K562 (cell line): Measurements from ENCODE around the gene SSR2. TPM values are rescaled to one million over a fixed set of nuclear protein-coding genes. Genes with fewer than 3 reads are reported as not detected.

ENCODE experiments used
- ATAC-seq: fragments of 200-7000 bp; cut with Tn5 transposase; 3 replicates; pipeline ENCODE4 v1.9.1; 2020; ENCODE audit warnings: moderate library complexity
- BruUV-seq: library from RNA; stranded (reverse); fragments of 400-500 nt; replicated peaks from 2 replicates; lab custom pipeline; 2021; lab: Mats Ljungman, UMichigan
- CTCF ChIA-PET: fragments of 300-600 bp; formaldehyde crosslinking; extraction: SDS; loops from one replicate; lab custom pipeline; 2021; ENCODE audit warnings: low intra/inter-chr PET ratio; lab: Yijun Ruan, JAX
- POLR2A ChIA-PET: fragments of 300-600, 350-650 bp; sonication (Branson Sonifier 250); formaldehyde crosslinking; extraction: SDS; loops from one replicate; lab custom pipeline; 2021; ENCODE audit warnings: antibody characterized with exemption, inconsistent platforms; lab: Yijun Ruan, JAX
- DNase-seq, 4 experiments: peaks; one replicate each; pipeline versions ENCODE4 v3.0.0 to v3.0.0-alpha.2; 2011 to 2018; ENCODE audit warnings: low spot score in 3 of 4, mixed read lengths in 3 of 4; ENCODE audit errors: extremely low read depth in 1 of 4
- FAIRE-seq: peaks from 2 replicates; lab custom pipeline; 2011; peaks lifted over from hg19 to GRCh38; lab: Jason Lieb, UNC
- H2AFZ ChIP-seq: 2 replicates; pipeline ENCODE4 v1.6.0; 2011; ENCODE audit warnings: low read depth, low read length, control low read depth, inconsistent platforms
- H3K27ac ChIP-seq: fragments of 200-600 bp; 3 replicates; pipeline ENCODE4 v1.8.0; 2011; ENCODE audit warnings: low read depth, mild to moderate bottlenecking, control low read depth, inconsistent platforms, low read length, moderate library complexity, mixed read lengths; ENCODE audit errors: extremely low read depth
- H3K27me3 ChIP-seq, 2 experiments: fragments of 300-600 bp in 1 of 2; 2 replicates in 1 of 2; 3 replicates in 1 of 2; pipeline versions ENCODE4 v1.6.0 to v1.8.0; 2011; ENCODE audit warnings: inconsistent platforms in 2 of 2, low read length in 2 of 2, mild to moderate bottlenecking in 1 of 2, mixed read lengths in 1 of 2, moderate library complexity in 1 of 2; ENCODE audit not compliant: control insufficient read depth in 2 of 2, insufficient read depth in 2 of 2
- H3K36me3 ChIP-seq: fragments of 300-600 bp; 3 replicates; pipeline ENCODE4 v1.8.0; 2011; ENCODE audit warnings: mild to moderate bottlenecking, low read length, inconsistent platforms; ENCODE audit not compliant: control insufficient read depth, insufficient read depth
- H3K4me1 ChIP-seq, 2 experiments: fragments of 200-600 bp in 1 of 2; replicated peaks in 1 of 2; 2 replicates in 1 of 2; 3 replicates in 1 of 2; pipeline versions ENCODE4 v1.5.1 to v1.8.0; 2011; ENCODE audit warnings: inconsistent platforms in 2 of 2, low read length in 2 of 2, mild to moderate bottlenecking in 1 of 2, mixed read lengths in 1 of 2, moderate library complexity in 1 of 2; ENCODE audit not compliant: control insufficient read depth in 2 of 2, insufficient read depth in 2 of 2
- H3K4me2 ChIP-seq: 2 replicates; pipeline ENCODE4 v1.6.1; 2011; ENCODE audit warnings: low read length, control low read depth, inconsistent platforms, mixed read lengths; ENCODE audit not compliant: insufficient read depth
- H3K4me3 ChIP-seq: fragments of 200-600 bp; sonication (generic), shearing (Covaris generic); 2 replicates; pipeline ENCODE4 v1.5.1; 2016; ENCODE audit warnings: control low read depth, inconsistent platforms
- H3K79me2 ChIP-seq: fragments of 200-600 bp; 3 replicates; pipeline ENCODE4 v1.8.0; 2011; ENCODE audit warnings: low read length, inconsistent platforms; ENCODE audit not compliant: control insufficient read depth, insufficient read depth
- H3K9ac ChIP-seq, 2 experiments: 2 replicates each; pipeline versions ENCODE4 v1.6.0 to v1.6.1; 2011; ENCODE audit warnings: low read depth in 2 of 2, low read length in 2 of 2, control low read depth in 1 of 2, inconsistent platforms in 1 of 2, mild to moderate bottlenecking in 1 of 2, mixed read lengths in 1 of 2; ENCODE audit not compliant: insufficient read depth in 1 of 2
- H3K9me1 ChIP-seq: one replicate; pipeline ENCODE4 v1.6.0; 2011; ENCODE audit warnings: inconsistent platforms, mild to moderate bottlenecking, low read length, moderate library complexity; ENCODE audit not compliant: control insufficient read depth, insufficient read depth
- H3K9me3 ChIP-seq: replicated peaks from 2 replicates; pipeline ENCODE4 v1.5.1; 2011; ENCODE audit warnings: low read depth, low read length, inconsistent platforms; ENCODE audit not compliant: control insufficient read depth, insufficient read depth
- H4K20me1 ChIP-seq: replicated peaks from 2 replicates; pipeline ENCODE4 v1.6.1; 2011; ENCODE audit warnings: low read length, inconsistent platforms, mixed read lengths; ENCODE audit not compliant: control insufficient read depth, insufficient read depth
- KLF16 ChIP-seq: IDR thresholded peaks from 2 replicates; pipeline ENCODE4 v1.6.1; 2016; ENCODE audit warnings: antibody characterized with exemption
- L3MBTL2 ChIP-seq: fragments of 450-650 bp; IDR thresholded peaks from 2 replicates; pipeline ENCODE4 v1.6.1; 2016; ENCODE audit warnings: mild to moderate bottlenecking, moderate library complexity
- MEF2A ChIP-seq: IDR thresholded peaks from 2 replicates; pipeline ENCODE4 v1.6.1; 2011; ENCODE audit warnings: low read depth, mild to moderate bottlenecking, low read length, moderate library complexity; ENCODE audit not compliant: control insufficient read depth
- PCBP2 ChIP-seq: fragments of 200-400 bp; formaldehyde crosslinking; IDR thresholded peaks from 2 replicates; pipeline ENCODE4 v1.6.1; 2018; ENCODE audit warnings: low read length, low read depth, mild to moderate bottlenecking, moderate library complexity; ENCODE audit not compliant: poor library complexity, severe bottlenecking
- POLR2B ChIP-seq: fragments of 450-650 bp; IDR thresholded peaks from 2 replicates; pipeline ENCODE4 v1.6.1; 2018; ENCODE audit warnings: low read depth; ENCODE audit not compliant: partially characterized antibody
- RCOR1 ChIP-seq, 2 experiments: IDR thresholded peaks; 2 replicates each; pipeline ENCODE4 v1.6.1; 2012; ENCODE audit warnings: low read depth in 2 of 2, low read length in 2 of 2, borderline replicate concordance in 1 of 2, improper control_type of control experiment in 1 of 2
- TARDBP ChIP-seq: fragments of 450-650 bp; IDR thresholded peaks from 2 replicates; pipeline ENCODE4 v1.6.1; 2016
- ZNF212 ChIP-seq: fragments of 450-650 bp; formaldehyde crosslinking; IDR thresholded peaks from 2 replicates; pipeline ENCODE4 v1.4.0; 2020; ENCODE audit warnings: mild to moderate bottlenecking
- ZNF436 ChIP-seq: fragments of 250-450, 450-650 bp; sonication (Bioruptor Pico); formaldehyde crosslinking; IDR thresholded peaks from 2 replicates; pipeline ENCODE4 v1.7.0; 2020; ENCODE audit warnings: mild to moderate bottlenecking
- WGBS: fragments of 100-300 bp; shearing (Covaris generic); methylation state at CpG from one replicate; pipeline ENCODE4 v1.1.6; 2016; ENCODE audit warnings: low coverage, mixed read lengths; ENCODE audit not compliant: insufficient coverage; ENCODE audit errors: missing lambda C conversion rate; 5-methylcytosine and 5-hydroxymethylcytosine counted together
- in situ Hi-C: fragments of 300-500 bp; cut with MboI; formaldehyde crosslinking; loops from 4 replicates; pipeline ENCODE4 v1.15.0; 2018; ENCODE audit warnings: inconsistent platforms, mixed read lengths
- intact Hi-C: fragments of 100-400 bp; cut with micrococcal nuclease; formaldehyde crosslinking; loops from 2 replicates; pipeline ENCODE4 v1.14.2; 2022
- polyA plus RNA-seq, 8 experiments: library from polyadenylated mRNA; depleted of rRNA in 4 of 8; stranded (reverse) in 5 of 8; unstranded in 3 of 8; fragments of >200 nt; fragmentation: Nextera tagmentation in 2 of 8; fragmentation: Illumina TruSeq in 1 of 8; extraction: Ambion mirVana in 2 of 8; extraction: Trizol in 1 of 8; gene quantifications; 2 replicates each; pipeline versions ENCODE4 v1.2.1 to v1.2.3, GENCODE V29; 2011 to 2014; ENCODE audit warnings: inconsistent platforms in 1 of 8, missing spikeins in 1 of 8
- total RNA-seq, 7 experiments: library from RNA; depleted of rRNA in 6 of 7; stranded (reverse); fragments of >200 nt in 6 of 7; fragmentation: Illumina TruSeq in 2 of 7; extraction: Trizol in 2 of 7; gene quantifications; 2 replicates each; pipeline versions ENCODE4 v1.2.1 to v1.2.3, GENCODE V29; 2011 to 2021; ENCODE audit warnings: low replicate concordance in 1 of 7
- TF ChIP-seq, protein P1 (sequence below): fragments of 450-650 bp; IDR thresholded peaks from 2 replicates; pipeline ENCODE4 v1.6.1; 2018; ENCODE audit warnings: mild to moderate bottlenecking, low read depth; ENCODE audit not compliant: partially characterized antibody
- TF ChIP-seq, protein P2 (sequence below): fragments of 450-650 bp; formaldehyde crosslinking; conservative IDR thresholded peaks from 2 replicates; pipeline ENCODE4 v1.4.0; 2022; ENCODE audit warnings: mild to moderate bottlenecking, missing genetic modification characterization
- TF ChIP-seq, protein P3 (sequence below): fragments of 250-450 bp; sonication (Bioruptor Pico); IDR thresholded peaks from 2 replicates; pipeline ENCODE4 v1.4.0; 2020
- TF ChIP-seq, protein P4 (sequence below): fragments of 450-650 bp; formaldehyde crosslinking; IDR thresholded peaks from 2 replicates; pipeline ENCODE4 v1.4.0; 2020; ENCODE audit warnings: mild to moderate bottlenecking, moderate library complexity
- TF ChIP-seq, protein P5 (sequence below): fragments of 200-800 bp; sonication (Bioruptor generic); IDR thresholded peaks from 2 replicates; pipeline ENCODE4 v1.6.1; 2017; ENCODE audit warnings: missing genetic modification characterization, missing compliant biosample characterization
- TF ChIP-seq, protein P6 (sequence below): fragments of 250-450 bp; sonication (Bioruptor Pico); IDR thresholded peaks from 2 replicates; pipeline ENCODE4 v1.8.0; 2022; ENCODE audit warnings: moderate library complexity, mild to moderate bottlenecking, inconsistent platforms

SSR2 gene
- total and polyA plus RNA-seq, 9 of the 15 experiments (the other 6 are each of a cell fraction or from before 2014, with no cell fraction given), result 161 to 411 (median 240) TPM

DNA sequence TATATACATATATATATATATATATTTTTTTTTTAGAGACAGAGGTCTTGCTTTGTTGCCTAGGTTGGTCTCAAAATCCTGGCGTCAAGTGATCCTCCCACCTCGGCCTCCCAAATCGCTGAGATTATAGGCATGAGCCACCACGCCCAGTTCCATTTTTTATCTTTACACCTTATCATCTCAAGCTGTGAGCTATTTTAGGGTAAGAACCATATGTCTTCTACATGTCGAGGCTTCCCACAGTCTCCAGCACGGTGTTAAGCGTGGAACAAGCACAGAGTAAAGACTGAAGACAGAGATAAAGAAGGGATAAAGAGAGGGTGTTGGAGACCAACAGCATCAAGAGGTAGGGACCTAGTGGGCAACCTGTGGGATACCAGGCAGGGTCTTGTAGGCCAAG is 56.6 kb downstream of the SSR2 start:
- H4K20me1 ChIP-seq, result peaks cover 11% of the 10 kb centered on the region; the same call in 1 of the 2 replicates
- ATAC-seq, result no peak
- peaks cover 3 to 29% of the 10 kb centered on the region in 2 experiments; a peak in 4 of 5 replicates for H3K4me1 ChIP-seq
- BruUV-seq, result no TSS peak
- H3K79me2 ChIP-seq, result peaks cover 31% of the 10 kb centered on the region
- CTCF ChIA-PET, result no interaction called here
- no peaks in the 10 kb centered on the region for H3K9me3 ChIP-seq
- peaks cover 91% of the 10 kb centered on the region; the same call in 2 of the 3 replicates for H3K36me3 ChIP-seq
- intact Hi-C loops, result no loop called here
- no peaks in the 10 kb centered on the region for H3K27me3 ChIP-seq
- in situ Hi-C loops, result no loop called here
- WGBS, result 19% methylated on average over 7 of the region's 7 CpGs
- H2AFZ ChIP-seq, result no peak overlapping the region
- H3K27ac ChIP-seq, result no peak overlapping the region
- FAIRE-seq, result peak; percentile 79
- no peak for DNase-seq
- H3K4me2 ChIP-seq, result no peak overlapping the region
- H3K4me3 ChIP-seq, result no peak overlapping the region
- H3K9me1 ChIP-seq, result peaks cover 5% of the 10 kb centered on the region
- POLR2A ChIA-PET, result interaction anchor here (2.1 to 6.0 kb wide), 3 partner anchors 10 to 13 kb away, joined by 10 to 41 read pairs (median 26); partner anchors contain the start of gene ARHGEF2
- H3K9ac ChIP-seq, result peak overlapping the region in 1 of 2 experiments; percentile 3; a peak in 1 of 4 replicates
- TF ChIP-seq, protein P1, sequence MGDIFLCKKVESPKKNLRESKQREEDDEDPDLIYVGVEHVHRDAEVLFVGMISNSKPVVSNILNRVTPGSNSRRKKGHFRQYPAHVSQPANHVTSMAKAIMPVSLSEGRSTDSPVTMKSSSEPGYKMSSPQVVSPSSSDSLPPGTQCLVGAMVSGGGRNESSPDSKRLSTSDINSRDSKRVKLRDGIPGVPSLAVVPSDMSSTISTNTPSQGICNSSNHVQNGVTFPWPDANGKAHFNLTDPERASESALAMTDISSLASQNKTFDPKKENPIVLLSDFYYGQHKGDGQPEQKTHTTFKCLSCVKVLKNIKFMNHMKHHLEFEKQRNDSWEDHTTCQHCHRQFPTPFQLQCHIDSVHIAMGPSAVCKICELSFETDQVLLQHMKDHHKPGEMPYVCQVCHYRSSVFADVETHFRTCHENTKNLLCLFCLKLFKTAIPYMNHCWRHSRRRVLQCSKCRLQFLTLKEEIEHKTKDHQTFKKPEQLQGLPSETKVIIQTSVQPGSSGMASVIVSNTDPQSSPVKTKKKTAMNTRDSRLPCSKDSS, result no peak
- no peak for TF ChIP-seq KLF16
- peak; percentile 77 for TF ChIP-seq L3MBTL2
- no peak for TF ChIP-seq ZNF212
- no peak for TF ChIP-seq POLR2B
- no peak for TF ChIP-seq ZNF436 (CRISPR knock-in tag)
- TF ChIP-seq RCOR1 (IDR thresholded peaks at IDR 0.05; ENCODE audit: borderline replicate concordance in 1 of 2, low read depth in 2 of 2, low read length in 2 of 2), result 0 out of 4 replicates have a peak, but pooled peaks of 1 of the 2 experiments have one; percentile 6
- TF ChIP-seq, protein P2, sequence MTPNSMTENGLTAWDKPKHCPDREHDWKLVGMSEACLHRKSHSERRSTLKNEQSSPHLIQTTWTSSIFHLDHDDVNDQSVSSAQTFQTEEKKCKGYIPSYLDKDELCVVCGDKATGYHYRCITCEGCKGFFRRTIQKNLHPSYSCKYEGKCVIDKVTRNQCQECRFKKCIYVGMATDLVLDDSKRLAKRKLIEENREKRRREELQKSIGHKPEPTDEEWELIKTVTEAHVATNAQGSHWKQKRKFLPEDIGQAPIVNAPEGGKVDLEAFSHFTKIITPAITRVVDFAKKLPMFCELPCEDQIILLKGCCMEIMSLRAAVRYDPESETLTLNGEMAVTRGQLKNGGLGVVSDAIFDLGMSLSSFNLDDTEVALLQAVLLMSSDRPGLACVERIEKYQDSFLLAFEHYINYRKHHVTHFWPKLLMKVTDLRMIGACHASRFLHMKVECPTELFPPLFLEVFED, result no peak
- no peak for TF ChIP-seq TARDBP
- TF ChIP-seq, protein P3, sequence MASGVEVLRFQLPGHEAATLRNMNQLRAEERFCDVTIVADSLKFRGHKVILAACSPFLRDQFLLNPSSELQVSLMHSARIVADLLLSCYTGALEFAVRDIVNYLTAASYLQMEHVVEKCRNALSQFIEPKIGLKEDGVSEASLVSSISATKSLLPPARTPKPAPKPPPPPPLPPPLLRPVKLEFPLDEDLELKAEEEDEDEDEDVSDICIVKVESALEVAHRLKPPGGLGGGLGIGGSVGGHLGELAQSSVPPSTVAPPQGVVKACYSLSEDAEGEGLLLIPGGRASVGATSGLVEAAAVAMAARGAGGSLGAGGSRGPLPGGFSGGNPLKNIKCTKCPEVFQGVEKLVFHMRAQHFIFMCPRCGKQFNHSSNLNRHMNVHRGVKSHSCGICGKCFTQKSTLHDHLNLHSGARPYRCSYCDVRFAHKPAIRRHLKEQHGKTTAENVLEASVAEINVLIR (CRISPR knock-in tag), result no peak
- no peak for TF ChIP-seq PCBP2
- TF ChIP-seq, protein P4, sequence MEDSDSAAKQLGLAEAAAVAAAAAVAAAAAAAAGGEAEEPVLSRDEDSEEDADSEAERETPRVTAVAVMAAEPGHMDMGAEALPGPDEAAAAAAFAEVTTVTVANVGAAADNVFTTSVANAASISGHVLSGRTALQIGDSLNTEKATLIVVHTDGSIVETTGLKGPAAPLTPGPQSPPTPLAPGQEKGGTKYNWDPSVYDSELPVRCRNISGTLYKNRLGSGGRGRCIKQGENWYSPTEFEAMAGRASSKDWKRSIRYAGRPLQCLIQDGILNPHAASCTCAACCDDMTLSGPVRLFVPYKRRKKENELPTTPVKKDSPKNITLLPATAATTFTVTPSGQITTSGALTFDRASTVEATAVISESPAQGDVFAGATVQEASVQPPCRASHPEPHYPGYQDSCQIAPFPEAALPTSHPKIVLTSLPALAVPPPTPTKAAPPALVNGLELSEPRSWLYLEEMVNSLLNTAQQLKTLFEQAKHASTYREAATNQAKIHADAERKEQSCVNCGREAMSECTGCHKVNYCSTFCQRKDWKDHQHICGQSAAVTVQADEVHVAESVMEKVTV (CRISPR knock-in tag), result no peak
- peak; percentile 93 for TF ChIP-seq MEF2A
- TF ChIP-seq, protein P5, sequence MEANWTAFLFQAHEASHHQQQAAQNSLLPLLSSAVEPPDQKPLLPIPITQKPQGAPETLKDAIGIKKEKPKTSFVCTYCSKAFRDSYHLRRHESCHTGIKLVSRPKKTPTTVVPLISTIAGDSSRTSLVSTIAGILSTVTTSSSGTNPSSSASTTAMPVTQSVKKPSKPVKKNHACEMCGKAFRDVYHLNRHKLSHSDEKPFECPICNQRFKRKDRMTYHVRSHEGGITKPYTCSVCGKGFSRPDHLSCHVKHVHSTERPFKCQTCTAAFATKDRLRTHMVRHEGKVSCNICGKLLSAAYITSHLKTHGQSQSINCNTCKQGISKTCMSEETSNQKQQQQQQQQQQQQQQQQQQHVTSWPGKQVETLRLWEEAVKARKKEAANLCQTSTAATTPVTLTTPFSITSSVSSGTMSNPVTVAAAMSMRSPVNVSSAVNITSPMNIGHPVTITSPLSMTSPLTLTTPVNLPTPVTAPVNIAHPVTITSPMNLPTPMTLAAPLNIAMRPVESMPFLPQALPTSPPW (CRISPR knock-in tag), result no peak
- TF ChIP-seq, protein P6, sequence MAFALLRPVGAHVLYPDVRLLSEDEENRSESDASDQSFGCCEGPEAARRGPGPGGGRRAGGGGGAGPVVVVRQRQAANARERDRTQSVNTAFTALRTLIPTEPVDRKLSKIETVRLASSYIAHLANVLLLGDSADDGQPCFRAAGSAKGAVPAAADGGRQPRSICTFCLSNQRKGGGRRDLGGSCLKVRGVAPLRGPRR (CRISPR knock-in tag), result no peak
